ENCODE results near the gene PITX2. TPM values are rescaled to one million over a fixed set of nuclear protein-coding genes. Genes with fewer than 3 reads are reported as not detected.

PITX2 gene
- total RNA-seq, 4 donors from 2014 or later = 0.28 to 0.36 TPM; not detected in 2

DNA sequence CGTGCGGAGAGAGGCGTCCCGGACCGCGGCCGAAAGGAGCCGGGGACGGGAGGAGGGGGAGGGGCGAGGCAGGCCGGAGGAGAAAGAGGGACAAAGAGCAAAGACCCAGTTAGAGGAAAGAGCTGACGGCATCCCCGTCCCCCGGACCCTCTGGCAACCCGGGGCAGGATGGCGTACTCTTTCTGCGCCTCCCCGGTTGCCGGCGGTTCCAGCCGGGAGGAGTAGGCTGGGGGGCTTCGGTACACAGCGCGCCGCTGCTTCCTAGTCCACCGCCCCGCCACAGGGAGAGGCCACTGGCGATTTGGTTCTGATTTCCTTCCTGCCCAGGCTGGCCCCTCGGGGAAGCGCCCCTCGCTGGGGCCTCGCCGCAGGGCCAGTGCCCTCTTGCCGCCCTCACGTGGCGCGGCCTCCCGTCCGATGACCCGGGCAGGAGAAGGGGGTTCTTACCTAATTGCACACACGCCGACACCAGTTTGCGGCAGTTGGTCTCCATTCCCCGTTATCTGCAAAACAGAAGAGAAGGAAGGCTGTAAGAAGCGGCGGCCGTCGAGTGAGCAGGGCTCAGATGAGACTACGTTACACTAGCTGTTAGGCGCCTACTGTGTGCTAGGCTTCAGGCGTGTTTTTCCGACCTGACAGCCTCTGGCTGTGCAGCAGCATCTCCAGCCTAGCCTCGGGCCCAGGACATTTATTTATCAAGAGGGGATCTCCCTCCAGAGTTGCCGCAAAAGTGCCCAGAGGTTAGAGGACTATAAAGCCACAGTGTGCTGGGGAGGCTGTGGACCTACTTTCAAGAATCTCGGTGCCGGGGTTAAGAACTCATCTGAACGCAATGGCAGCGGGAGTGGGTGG, 9.9 kb upstream of the PITX2 start:
- DNase-seq (ENCODE audit: low spot score) (no peak), ATAC-seq (ENCODE audit: low FRiP score) (no peak)
- TF ChIP-seq, protein P1, sequence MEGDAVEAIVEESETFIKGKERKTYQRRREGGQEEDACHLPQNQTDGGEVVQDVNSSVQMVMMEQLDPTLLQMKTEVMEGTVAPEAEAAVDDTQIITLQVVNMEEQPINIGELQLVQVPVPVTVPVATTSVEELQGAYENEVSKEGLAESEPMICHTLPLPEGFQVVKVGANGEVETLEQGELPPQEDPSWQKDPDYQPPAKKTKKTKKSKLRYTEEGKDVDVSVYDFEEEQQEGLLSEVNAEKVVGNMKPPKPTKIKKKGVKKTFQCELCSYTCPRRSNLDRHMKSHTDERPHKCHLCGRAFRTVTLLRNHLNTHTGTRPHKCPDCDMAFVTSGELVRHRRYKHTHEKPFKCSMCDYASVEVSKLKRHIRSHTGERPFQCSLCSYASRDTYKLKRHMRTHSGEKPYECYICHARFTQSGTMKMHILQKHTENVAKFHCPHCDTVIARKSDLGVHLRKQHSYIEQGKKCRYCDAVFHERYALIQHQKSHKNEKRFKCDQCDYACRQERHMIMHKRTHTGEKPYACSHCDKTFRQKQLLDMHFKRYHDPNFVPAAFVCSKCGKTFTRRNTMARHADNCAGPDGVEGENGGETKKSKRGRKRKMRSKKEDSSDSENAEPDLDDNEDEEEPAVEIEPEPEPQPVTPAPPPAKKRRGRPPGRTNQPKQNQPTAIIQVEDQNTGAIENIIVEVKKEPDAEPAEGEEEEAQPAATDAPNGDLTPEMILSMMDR (IDR thresholded peaks at IDR 0.05) = no peak

DNA sequence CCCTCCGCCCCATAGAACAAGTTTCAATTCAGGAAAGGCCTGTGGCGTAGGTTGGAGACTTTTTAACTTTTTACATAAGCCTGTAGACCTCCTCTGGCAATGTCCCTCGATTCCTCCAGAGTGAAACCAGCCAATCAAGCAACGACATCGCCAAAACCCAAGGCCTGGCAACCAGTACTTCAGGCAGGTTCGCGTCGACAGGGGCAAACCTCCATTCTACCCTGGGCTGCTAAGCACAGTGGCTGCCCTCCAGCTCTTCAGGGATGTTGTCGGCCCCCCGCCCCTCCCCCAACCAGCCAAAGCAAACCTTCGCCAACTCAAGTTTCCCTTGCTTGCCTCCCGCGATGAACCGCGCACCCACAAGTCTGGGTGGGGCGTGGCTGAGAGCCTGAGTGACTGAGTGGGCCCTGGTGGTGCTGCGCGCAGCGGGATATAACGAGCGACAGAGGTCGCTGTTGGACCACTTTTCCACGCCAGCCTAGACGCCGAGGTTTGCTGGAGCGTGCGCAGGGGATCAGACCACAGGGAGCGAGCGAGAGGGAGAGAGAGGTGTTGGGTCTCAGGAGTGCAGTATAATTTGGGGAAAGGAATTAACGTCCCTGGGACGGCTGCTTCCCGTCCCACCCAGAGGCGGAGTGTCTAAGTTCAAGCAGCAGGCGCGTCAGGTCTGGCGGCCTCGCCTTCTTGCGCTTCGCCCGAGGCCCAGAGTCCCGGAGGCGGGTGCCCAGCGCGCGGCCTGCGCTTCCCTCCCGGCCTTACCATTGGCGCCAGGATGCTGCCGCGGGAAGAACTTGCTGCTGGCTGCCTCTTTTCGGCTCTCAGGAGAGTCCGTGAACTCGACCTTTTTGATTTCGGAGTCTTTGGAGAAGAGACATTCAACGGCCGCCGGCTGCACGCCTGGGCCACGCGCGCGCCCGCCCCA, 9.0 kb upstream of the PITX2 start:
- TF ChIP-seq, protein P1 (IDR thresholded peaks at IDR 0.05) = peak in 1 of 3 donors; percentile 74
- DNase-seq (ENCODE audit: low spot score) (no peak), ATAC-seq (ENCODE audit: low FRiP score) (peak; percentile 95)

- DNase-seq (ENCODE audit: low spot score) = no peak
- ATAC-seq (ENCODE audit: low FRiP score) = no peak
- TF ChIP-seq, protein P1 (IDR thresholded peaks at IDR 0.05) = no peak
Observed at GRCh38 chr4:110630688-110631402, 8.0 kb upstream of the PITX2 start.

DNA sequence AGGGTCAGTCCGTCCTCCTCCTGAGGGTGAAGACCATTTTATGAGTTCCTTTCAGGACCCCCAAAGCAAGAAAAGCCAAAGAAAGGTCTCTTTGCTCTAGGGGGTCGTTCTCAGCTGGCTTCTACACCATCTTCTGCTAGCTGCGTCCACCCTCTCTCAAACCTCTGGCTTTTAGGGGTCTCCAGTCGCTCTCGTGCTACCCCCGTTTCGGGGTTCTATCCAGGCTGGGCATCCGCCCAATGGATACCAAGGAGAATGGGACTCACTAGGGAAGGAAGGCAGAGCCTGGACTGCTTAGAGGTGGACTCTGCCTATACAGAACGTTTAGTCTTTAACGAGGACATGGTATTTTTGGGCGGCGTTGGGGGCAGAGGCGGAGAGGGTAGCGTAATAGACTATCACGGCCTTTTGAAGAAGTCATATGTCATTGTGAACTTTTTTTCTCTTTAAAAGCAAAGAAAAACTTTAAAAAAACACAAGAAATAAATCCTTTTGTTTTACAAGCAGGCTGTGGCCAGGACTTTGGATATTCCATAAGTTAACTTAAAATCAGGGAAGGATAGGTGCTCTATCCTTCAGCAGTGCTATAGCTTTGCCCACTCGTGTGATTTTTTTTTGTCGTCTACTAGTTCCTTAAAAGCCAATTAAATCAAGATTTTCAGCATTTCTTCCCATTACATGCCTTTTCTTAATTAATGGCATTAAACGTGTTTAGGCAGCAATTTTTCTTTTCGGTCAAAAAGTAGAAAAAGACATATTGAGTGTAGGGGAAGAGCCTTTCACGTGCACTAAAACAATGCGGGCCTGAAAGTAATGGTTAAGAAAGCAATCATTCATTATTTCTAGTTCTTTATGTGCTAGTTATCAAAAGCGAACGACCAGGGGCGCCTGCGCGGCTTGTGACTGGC, 7.2 kb upstream of the PITX2 start:
- DNase-seq (ENCODE audit: low spot score) (no peak), ATAC-seq (ENCODE audit: low FRiP score) (no peak)
- TF ChIP-seq, protein P1 (IDR thresholded peaks at IDR 0.05) = no peak

DNA sequence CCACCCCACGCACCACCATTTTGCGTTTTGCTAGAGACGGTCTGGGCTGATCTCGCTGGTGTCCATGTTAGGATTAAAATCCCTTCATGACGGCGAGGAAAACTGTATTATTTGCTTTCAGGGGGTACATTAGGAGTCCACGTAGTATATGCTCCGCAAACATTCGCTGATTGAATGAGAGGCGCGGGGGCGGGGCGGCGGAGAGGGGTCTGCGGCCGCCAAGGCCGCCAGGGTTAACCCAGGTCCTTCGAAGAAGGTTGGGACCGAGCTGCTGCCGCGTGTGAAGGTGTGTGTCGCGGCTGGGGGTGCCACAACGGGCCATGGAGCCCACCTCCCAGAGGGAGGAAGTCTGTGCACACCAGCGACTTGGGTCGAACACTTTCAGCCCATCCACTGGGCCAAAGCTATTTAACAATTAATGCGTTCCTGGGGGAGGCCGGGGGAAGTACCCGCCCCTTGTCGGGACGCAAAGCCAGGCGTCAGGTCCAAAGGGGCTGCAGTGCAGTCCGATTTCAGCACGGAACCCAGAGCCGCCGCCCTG, 6.4 kb upstream of the PITX2 start:
- DNase-seq (ENCODE audit: low spot score) (no peak), ATAC-seq (ENCODE audit: low FRiP score) (no peak)
- TF ChIP-seq, protein P1 (IDR thresholded peaks at IDR 0.05) = no peak

Data from omental fat pad (tissue), 4 donors.